Stimulated activated CD4-positive, alpha-beta T cell treated with anti-CD3 and anti-CD28 coated beads, Interleukin-1b, Interleukin-23, amount 100 ng/mL, for 24 hours (primary cell): ENCODE data around the gene PDZD2.
A peak's percentile ranks its signal among the peaks of the same experiment; 100 is the strongest.
"Not testable (repeated sequence)": the region's sequence is repeated elsewhere in the genome, so short reads cannot be mapped to it uniquely, and the experiment has no call there.

ENCODE experiments used
- DNase-seq, 4 experiments: peaks; one replicate each; pipeline ENCODE4 v3.0.0-alpha.2; 2020; ENCODE audit warnings: low read depth in 4 of 4, low spot score in 1 of 4

PDZD2 gene

GRCh38 chr5:32066448-32066847 is 427.5 kb downstream of the PDZD2 start:
- no peak for DNase-seq

GRCh38 chr5:32067774-32068470 is 429.0 kb downstream of the PDZD2 start:
- DNase-seq = no peak

- no peak for DNase-seq
Measured at GRCh38 chr5:32068561-32068960, 429.6 kb downstream of the PDZD2 start.

GRCh38 chr5:32069396-32069795 is 430.5 kb downstream of the PDZD2 start:
- DNase-seq = no peak

- DNase-seq = no peak
Measured at GRCh38 chr5:32071351-32071944, 432.5 kb downstream of the PDZD2 start.

GRCh38 chr5:32072054-32072453 is 433.1 kb downstream of the PDZD2 start:
- DNase-seq = no peak

- no peak for DNase-seq
Measured at GRCh38 chr5:32074401-32074800, 435.5 kb downstream of the PDZD2 start.

- peak in 1 of 4 experiments; percentile 9 for DNase-seq
Measured at GRCh38 chr5:32076699-32077695, 438.1 kb downstream of the PDZD2 start.

GRCh38 chr5:32078855-32079254 is 439.9 kb downstream of the PDZD2 start:
- DNase-seq = not testable (repeated sequence)

- DNase-seq = not testable (repeated sequence)
Measured at GRCh38 chr5:32080565-32080964, 441.6 kb downstream of the PDZD2 start.

- no peak for DNase-seq
Measured at GRCh38 chr5:32082701-32083100, 443.8 kb downstream of the PDZD2 start.

GRCh38 chr5:32083981-32084430 is 445.1 kb downstream of the PDZD2 start:
- DNase-seq = no peak

GRCh38 chr5:32087086-32088082 is 448.5 kb downstream of the PDZD2 start:
- no peak for DNase-seq

- DNase-seq = no peak
Measured at GRCh38 chr5:32088214-32088613, 449.3 kb downstream of the PDZD2 start.

GRCh38 chr5:32089146-32090000 is 450.4 kb downstream of the PDZD2 start:
- no peak for DNase-seq

GRCh38 chr5:32090026-32090754 is 451.3 kb downstream of the PDZD2 start:
- DNase-seq = no peak

GRCh38 chr5:32090755-32091128 is 451.8 kb downstream of the PDZD2 start:
- DNase-seq = no peak

- DNase-seq = peak; percentile 33 to 51 (median 44)
Measured at GRCh38 chr5:32092938-32093812, 454.2 kb downstream of the PDZD2 start.
